22Rv1 (cell line): ENCODE results near the gene FANCL.

ENCODE experiments used
- ZFX ChIP-seq: fragments of 450-650 bp; IDR thresholded peaks from 2 replicates; pipeline ENCODE4 v1.6.1; 2017; ENCODE audit warnings: antibody characterized with exemption, borderline replicate concordance
- TF ChIP-seq, protein P1 (sequence below): fragments of 450-650 bp; IDR thresholded peaks from 2 replicates; pipeline ENCODE4 v1.5.1; 2017; ENCODE audit warnings: mild to moderate bottlenecking

DNA sequence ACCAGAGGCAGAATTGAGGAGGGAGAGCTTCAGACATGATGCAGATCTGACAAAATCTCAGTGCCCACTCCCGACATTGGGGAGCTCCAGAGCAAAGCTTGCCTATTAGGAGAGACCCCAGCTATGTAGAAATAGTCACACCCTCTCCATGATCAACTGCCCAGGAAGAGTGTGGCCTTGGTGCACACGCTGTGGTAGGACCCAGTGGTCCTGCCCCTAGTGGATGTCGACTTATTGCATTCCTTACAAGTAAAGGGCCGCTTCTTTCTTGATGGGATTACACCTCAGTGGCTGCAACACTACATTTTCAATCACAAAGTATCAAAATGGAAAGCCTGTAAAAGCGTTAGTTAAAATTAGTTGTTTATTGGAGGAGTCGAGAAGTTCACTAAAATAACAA, 130.4 kb downstream of the FANCL start:
- TF ChIP-seq, protein P1, sequence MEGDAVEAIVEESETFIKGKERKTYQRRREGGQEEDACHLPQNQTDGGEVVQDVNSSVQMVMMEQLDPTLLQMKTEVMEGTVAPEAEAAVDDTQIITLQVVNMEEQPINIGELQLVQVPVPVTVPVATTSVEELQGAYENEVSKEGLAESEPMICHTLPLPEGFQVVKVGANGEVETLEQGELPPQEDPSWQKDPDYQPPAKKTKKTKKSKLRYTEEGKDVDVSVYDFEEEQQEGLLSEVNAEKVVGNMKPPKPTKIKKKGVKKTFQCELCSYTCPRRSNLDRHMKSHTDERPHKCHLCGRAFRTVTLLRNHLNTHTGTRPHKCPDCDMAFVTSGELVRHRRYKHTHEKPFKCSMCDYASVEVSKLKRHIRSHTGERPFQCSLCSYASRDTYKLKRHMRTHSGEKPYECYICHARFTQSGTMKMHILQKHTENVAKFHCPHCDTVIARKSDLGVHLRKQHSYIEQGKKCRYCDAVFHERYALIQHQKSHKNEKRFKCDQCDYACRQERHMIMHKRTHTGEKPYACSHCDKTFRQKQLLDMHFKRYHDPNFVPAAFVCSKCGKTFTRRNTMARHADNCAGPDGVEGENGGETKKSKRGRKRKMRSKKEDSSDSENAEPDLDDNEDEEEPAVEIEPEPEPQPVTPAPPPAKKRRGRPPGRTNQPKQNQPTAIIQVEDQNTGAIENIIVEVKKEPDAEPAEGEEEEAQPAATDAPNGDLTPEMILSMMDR, result peak; percentile 24
- no peak for TF ChIP-seq ZFX
